NCI-H1930 (cell line): Measurements from ENCODE around the gene COL4A2.
"Not testable (repeated sequence)": the region's sequence is repeated elsewhere in the genome, so short reads cannot be mapped to it uniquely, and the experiment has no call there.

Experiments used
- DNase-seq, 2 experiments: peaks; one replicate each; lab custom pipeline; 2025; lab: John Stamatoyannopoulos, UW

Gene COL4A2

DNA sequence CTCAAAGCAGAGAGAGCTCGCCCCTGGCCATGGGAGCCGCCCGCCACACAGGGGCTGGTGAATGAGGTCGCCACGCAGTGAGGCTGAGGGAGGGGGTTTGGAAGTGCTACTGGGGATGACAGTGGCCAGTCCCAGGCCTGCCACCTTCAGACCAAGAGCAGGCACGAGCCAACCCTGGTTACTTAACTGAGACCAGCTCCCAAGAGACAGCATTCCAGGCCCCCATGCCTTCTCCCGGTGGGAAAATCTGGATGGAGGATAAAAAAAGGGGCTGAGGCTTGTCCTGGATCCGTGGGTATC lies 211.1 kb downstream of the COL4A2 start:
- DNase-seq, result no peak

DNA sequence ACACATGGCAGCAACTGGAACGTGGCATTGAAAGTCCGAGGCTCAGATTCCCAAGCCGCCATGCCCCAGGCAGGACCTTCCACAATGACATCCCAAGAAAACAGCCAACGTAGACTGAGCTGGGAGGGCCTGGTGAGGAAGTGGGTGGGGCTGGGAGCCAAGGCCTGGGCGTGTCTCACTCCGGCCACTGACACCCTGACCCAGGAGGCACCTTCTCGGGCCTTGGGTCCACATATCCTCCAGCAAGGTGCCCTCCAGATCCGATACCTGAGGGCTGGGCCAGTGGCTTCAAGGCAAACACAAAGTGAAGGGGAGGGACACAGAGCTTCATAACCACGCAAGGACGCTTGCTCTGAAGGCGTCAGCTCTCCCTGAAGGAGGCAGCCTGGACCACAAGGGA lies 211.5 kb downstream of the COL4A2 start:
- DNase-seq, result no peak

DNA sequence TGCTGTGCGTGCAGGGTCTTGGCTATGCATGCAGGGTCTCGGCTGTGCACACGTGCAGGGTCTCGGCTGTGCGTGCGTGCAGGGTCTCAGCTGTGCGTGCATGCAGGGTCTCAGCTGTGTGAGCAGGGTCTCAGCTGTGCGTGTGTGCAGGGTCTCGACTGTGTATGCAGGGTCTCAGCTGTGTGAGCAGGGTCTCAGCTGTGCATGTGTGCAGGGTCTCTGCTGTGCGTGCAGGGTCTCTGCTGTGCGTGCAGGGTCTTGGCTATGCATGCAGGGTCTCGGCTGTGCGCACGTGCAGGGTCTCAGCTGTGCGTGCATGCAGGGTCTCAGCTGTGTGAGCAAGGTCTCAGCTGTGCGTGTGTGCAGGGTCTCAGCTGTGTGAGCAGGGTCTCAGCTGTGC lies 212.0 kb downstream of the COL4A2 start:
- DNase-seq, result no peak

DNA sequence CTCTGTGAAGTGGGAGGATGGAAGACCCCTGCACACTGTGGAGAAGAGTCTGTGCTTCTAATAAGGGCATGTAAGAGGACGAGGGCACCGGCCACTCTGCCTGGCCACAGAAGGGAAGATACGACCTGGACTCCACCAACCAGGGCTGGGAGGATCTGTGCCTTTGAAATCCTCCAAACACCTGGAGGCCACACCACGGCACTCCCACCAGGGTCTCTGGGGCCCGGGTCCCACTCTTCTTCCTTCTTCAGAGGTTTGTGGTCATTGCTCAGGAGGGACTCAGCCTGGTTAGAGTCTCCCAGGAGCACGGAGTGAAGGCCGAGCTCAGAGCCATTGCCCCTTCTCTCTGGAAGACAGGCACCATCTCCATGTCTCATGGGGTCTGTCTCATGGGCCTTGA lies 212.4 kb downstream of the COL4A2 start:
- no peak for DNase-seq

DNA sequence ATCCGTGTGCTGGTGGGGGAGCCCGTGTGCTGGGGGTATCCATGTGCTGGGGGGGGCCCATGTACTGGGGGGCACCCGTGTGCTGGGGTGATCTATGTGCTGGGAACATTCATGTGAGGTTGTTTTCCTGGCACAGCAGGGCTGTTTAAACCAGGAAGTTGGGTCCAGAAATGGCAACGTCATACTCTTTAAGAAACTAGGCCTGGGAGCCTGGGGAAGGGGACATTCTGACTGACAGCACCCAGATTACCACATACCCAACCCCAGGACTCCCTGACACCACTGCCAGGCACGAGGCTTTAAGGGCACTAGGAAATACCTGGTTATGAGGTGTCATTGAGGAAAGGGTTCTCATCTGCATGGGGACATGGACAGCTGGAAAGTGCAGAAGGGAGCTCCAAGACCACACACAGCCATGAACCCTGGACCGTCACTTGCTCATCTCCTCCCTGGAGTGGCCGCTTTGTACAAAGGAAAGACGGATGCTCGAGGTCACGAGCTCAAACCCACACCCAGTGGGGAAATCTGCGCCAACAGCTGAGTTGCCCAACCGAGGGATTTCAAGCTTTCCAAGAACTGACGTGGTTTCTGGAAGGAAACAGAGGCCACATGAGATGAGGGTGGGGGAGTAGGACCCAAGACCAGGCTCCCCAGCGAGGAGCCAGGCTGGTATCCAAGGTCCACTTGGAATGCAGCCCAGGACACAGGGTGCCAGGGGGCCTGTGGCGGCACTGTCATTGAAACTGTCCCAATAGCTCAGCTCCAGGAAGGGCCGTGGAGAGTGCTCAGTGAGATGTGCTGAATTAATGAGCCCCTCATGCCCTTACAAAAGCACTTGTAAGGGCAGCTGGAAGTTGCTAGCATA lies 213.6 kb downstream of the COL4A2 start:
- no peak for DNase-seq

DNA sequence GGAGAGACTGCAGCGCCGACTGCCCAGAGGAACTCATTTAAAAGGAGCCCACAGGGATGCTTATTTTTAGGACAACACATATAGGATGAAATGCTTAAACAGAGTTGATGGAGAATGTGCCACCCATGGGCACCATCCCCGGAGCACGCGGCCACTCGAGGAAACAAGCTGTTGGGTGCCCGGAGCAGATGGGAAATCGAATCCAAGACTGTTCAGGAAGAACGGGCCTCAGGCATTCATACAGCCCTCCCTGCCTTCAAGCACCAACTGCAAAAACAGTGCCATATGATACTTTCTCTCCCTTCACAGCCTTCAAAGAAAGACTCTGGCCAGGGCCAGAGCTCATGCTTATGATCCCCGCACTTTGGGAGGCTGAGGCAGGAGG lies 214.2 kb downstream of the COL4A2 start:
- no peak for DNase-seq

DNA sequence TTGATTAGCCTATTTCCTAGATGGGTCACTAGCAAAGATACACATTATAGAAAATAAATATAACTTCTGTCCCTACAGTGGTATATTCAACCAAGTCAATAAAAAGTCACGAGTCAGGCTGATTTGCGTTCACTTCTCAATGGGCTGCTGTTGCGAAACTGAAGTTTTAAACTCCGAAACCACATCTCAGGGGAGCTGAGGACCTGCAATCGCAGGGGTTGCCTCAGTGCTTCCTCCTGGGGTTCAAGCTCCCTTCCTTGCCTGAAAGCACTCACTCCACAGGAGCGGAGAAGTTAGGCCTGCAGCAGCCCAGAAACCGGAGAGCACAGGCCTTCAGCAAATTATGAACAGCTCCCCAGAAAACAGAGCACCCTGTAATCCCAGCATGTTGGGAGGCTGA lies 214.9 kb downstream of the COL4A2 start:
- no peak for DNase-seq

DNA sequence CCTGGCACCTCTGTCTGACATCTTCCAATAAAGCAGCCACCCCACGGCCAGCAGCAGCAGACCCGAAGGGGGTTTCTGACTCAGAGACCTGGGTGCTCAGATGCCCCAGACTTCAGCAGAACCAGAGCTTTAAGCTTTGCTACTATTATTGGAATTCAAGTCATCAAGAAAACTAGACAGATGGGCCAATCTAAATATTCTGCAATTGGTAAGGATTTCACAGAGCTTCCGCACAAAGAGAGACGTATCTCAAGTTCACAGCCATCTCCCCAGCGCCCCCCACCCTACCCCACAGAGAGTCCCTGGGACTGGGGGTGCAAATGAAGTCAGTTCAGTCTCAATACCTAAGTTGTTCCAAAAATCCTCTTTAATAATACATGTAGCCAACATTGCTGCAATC lies 215.6 kb downstream of the COL4A2 start:
- no peak for DNase-seq

DNA sequence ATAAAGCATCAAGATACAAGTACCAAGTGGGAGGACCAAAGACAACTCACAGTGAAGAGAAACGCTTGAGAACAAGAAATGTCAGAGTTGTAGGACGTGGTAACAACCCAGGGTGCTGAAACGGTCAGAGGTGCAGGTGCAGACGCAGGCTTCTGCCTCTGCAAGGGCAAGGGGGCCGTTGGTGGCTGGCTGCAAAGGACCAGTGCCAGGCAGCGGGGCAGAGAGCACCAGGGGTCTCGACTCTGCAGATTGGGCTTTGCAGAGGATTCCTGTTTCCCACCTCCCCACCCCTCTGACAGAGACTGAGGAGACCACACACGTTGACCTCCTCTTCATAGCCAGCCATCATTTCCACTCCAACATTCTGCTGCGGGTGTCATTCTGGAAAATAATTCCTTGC lies 216.1 kb downstream of the COL4A2 start:
- DNase-seq, result no peak

DNA sequence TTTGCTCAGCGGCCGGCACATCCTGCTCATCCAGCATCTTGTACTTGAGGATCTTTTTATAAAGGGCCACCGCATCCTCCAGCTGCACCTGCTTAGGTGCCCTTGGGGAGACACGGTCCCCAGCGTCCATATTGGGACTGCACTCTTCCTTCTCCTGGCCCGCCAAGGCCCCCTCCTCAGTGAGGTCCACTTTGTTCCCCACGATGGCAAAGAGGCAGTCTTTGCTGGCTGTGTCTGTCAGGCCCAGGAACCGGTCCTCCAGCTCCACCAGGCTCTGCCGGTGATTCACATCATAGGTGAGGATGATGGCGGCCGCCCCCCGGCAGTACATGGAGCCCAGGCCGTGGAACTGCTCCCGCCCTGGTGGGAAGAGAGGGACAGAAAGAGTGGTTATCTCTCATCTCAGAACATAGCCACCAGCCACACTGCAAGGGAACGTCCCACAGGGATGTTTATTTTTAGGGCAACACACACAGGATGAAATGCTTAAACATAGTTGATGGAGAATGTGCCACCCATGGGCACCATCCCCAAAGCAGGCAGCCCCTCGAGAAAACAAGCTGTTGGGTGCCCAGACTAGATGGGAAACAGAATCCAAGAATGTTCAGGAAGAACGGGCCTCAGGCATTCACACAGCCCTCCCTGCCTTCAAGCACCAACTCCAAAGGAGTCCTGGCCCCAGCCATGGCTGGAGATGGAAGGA lies 216.9 kb downstream of the COL4A2 start:
- no peak for DNase-seq

DNA sequence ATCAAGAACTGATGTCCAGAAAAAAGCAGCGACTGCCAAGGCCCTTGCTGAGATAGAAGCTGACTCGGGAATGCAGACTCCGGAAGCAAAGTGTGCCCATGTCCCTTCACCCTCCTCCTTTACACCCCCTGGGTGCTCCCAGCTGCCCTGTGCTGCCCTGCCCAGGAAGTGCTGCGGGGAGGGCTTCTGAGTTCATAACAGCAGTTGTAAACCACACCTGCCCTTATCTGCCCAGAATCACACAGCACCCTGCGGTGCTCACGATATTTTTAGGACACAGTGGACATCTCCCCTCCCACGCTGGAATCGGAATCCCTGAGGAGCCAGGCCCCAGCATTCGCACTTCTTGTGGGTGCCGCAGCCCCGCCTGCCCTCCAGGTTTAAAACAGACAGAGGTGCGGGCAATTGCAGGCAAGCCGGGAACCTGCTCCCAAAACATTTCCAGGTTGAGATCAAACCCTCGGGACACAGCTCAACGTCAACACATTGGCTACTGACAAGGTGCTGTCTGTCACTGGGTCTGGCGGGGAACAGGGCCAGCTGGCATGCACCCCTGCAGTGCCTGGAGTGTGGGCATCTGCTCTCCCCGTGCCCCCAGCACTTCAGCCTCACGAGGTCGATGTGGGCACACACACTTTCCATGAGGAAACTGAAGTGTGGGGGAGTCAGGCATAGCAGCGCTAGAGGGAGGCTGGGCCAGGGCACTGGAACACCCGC lies 217.6 kb downstream of the COL4A2 start:
- no peak for DNase-seq

DNA sequence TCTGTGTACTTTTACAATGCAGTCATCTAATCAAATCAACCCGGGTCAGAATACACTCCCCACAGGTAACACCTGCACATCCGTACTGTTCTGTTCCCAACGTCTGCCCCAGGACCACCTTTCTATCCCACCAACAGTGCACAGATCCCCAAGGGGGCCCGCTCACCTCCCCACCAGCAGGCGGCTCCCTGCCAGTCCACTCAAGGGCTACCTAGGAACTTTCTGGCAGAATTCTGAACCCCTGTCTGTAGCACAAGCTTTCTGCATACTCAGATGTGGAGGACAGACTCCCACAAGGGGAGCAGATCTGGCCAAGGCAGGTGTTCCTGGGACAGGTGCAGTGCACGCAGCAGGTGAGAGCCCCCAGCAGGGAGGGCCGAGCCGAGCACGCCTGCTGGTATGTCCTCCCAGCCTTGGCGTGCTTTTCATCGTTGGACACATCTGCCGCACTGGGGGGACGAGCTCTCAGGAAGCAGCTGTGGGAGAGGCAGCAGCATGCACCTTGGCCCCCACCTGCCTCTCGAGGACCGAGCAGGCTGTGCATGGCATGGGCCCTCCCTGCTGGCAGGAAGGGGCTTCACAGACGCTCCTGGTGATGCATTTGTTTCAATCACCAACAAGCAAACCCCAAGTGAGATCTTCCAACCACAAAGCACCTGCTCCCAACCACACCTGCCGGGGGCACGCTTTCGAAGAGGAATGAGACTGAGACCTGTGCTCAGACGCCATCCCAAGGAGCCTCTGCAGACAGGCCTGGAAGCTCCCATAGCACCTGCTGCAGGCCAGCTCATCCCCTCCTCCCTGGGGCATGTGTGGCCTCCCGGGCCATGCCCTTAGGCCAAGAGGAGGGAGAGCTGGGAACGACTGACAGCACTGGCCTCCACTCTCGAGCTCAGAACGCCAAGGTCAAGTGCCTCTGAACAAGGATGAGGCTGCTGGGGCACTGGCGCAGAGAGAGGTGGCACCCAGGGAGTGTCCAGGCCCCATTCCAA lies 218.5 kb downstream of the COL4A2 start:
- DNase-seq, result no peak

DNA sequence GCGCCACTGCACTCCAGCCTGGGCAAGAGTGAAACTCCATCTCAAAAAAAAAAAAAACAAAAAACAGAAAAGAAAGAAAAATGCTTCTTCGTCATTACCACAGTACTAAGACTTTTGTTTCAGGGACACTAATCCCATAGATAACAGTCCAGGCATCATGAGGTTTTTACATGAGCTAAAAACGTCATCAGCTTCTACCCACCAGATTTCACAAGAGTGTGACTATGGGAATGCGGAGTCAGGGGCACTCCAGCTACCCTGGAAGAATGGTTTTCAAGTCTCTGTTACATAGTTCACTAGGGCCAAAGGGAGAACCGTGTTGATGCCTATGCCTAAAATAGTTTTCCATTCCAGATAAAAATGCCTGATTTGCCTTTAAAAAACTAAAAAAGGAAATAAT lies 221.3 kb downstream of the COL4A2 start:
- DNase-seq, result no peak

DNA sequence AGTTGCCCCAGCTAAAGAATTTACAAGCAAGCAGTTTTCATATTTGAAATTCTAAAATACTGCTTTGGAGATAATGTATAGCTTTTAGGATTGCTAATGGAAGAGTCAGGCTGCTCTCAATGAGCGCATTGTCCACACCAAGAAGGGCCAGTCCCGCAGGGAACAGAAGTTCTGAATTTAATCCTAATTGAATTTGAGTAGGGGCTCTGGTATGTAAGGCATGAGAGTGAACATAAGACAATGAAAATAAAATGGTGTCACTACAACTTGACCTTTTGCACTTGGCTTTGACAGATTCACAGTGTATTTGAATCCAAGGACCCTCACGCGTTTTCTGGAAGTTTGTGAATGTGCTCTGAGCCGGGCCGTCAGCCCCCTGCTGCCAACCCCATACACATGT lies 221.8 kb downstream of the COL4A2 start:
- DNase-seq, result no peak

DNA sequence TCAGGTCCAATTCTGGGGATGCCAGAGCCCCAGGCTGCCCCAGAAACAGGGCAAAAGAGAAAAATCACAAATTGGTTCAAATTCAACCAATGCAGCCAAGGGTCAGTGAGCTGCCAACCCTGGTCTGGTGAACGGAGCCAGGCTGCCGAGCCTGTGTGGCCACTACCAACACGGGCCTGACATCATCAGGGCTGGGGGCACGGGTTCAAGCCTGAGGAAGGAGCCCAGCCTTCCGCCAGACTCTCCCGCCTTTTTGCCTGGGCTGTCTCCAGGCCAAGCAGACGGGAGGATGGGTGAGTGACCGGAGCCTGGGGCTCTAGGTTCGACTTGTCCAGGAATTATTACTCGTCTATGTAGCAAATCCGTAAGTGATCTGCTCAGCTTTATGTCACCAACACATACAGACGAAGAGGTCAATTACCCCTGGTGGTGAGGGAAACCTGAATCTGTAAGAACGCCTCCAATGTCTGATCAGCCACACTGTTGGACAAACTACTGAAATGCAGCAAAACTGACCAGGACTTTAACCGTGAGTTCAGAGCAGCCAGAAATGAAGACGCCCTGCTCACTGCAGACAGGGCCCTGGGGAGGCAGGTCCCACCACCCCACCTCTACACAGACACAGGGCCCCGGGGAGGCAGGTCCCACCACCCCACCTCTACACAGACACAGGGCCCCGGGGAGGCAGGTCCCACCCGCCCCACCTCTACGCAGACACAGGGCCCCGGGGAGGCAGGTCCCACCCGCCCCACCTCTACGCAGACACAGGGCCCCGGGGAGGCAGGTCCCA lies 222.6 kb downstream of the COL4A2 start:
- no peak for DNase-seq

DNA sequence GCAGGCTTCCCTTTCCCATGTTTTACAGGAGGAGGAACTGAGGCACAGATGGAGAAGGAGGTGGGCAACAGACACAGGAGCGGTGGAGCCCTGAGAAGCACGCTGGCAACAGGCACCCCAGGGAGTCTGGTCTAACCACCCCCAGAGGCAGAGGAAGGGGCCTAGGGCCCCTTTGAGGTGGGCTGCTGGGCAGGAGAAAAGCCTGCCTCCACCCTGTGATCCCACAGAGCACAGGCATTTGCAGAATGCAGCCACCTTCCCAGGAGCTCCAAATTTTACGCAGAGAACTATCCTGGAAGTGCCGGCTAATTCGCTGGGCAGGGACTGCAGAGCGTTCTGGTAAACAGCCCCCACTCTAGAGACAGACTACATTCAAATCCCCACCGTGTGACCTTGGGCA lies 224.0 kb downstream of the COL4A2 start:
- DNase-seq, result no peak

DNA sequence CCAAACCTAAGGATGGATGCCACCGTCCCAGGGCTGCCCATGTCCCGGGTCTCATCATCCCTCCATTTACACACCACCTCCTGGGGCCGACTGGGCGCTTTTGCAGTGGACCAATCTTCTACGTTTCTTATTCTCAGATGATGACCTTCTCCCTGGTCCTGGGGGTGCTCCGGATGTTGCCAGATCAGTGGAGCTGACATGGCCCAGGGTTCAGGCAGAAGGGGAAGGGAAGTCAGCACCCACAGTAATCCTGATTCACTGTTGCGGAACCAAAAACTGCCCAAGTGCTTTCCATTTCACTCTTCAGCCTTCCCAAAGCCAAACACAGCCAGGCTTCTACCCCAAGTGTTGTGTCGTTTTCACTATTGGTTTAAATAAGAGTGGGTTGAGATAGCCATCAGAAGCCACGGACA lies 224.6 kb downstream of the COL4A2 start:
- DNase-seq, result no peak

DNA sequence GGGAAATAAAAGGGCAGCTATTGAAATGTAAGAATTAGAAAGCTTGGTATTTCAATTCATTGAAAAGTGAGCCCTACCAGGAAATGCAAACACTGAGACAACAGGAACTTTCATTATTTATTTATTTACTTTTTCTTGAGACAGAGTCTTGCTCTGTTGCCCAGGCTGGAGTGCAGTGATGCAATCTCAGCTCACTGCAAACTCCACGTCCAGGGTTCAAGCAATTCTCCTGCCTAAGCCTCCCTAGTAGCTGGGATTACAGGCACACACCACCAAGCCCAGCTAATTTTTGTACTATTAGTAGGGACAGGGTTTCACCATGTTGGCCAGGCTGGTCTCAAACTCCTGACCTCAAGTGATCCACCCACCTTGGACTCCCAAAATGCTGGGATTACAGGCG lies 225.2 kb downstream of the COL4A2 start:
- not testable (repeated sequence) for DNase-seq

DNA sequence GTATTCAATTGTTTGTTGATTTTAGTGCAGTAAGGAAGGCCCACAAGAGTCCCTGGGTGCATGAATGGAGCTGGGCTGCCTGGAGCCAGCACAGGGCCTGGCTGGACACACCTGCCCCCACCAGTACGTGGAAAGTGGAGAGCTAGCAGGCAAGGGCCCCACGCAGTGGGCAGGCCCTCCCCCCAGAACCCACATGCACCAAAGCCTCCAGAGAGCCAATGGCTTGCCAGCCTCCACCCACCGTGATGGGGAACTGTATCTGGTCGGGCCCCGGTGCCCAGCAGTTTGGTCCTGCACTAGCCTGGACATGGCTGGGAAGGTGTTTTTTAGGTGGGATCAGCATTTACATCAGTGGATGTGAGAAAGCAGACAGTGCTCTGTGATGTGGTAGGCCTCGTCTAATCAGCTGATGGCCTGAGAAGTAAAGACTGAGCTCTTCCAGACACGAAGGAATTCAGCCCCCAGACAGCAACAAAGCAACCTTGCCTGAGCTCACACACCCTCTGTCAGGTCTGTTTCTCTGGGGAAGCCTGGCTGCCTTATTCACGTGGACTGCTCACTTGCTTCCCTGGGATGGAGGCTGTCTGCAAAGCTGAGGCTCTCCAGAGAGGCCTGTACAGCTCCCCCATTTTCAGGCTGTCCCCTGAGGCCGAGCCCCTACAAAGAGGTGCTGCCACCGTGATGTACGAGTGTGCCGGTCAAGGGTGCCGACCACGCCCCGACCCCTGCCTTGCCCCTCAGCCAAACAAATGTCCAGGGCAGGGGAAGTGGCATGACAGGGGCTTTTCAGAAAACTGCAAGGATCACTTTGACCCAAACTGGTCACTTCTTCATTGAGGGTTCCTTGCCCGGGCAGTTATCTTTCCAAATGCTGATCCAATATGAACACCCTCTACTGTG lies 226.9 kb downstream of the COL4A2 start:
- DNase-seq, result no peak

DNA sequence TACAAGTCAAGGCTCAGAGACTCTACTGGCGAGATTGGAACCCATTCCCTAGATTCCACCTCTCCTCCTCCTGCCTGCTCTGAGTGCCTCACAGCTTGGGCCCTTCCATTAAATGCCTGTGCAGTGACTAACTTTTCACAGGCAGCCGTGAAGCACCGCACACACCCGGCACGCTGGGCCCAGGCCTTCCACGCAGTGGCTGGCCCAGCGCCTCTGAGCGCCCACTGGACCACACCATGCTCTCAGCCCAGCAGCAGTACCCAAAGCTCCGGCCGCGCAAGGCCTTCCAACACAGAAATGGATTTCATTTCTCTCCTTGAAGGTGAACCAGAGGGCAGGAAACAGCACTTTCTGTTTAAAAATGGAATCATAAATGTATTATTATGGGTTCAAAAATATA lies 228.4 kb downstream of the COL4A2 start:
- no peak for DNase-seq
